Measurements from ENCODE around the gene SLC35E1. TPM values are rescaled to one million over a fixed set of nuclear protein-coding genes. Genes with fewer than 3 reads are reported as not detected.
"Not testable (repeated sequence)": the region's sequence is repeated elsewhere in the genome, so short reads cannot be mapped to it uniquely, and the experiment has no call there.

The SLC35E1 gene
- polyA plus RNA-seq, 6 donors from 2014 or later = 15.4 to 26.2 (median 19.4) TPM

DNA sequence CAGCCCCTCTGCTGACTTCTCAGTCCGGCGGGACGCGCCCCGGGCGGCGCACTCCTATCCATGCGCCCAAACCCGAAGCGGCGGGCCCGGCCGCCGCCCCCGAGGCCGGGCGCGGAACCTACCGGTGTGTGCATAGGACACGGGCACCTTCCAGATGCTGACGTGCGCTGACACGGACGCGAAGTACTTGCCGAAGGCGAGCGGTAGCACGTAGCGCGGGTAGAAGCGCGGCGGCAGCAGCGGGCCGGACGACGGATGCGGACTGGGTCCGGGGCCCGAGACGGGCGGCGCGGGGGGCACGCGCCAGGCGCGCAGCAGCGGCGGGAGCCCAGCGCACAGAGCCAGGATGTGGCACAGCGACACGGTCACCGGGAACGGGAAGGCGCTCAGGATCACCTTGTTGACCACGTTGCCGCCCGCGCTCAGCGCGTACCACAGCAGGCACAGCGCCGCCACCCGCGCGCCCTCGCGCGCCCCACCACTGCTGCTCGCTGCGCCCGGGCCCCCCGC is 338 bp downstream of the SLC35E1 start:
- DNase-seq (no peak), ATAC-seq (ENCODE audit: low read depth in 2 of 2) (peak; percentile 52 to 54)
- H3K27ac Mint-ChIP-seq = peak overlapping the region in 4 of 6 donors; percentile 47 to 99 (median 82)
- peak overlapping the region; percentile 70 to 100 (median 86) for H3K4me3 Mint-ChIP-seq
- peaks cover 30 to 56% (median 51%) of the 10 kb centered on the region in 3 donors for H3K4me1 Mint-ChIP-seq
- no peaks in the 10 kb centered on the region for H3K27me3 Mint-ChIP-seq
- H3K9me3 Mint-ChIP-seq = no peaks in the 10 kb centered on the region
- peaks cover 0 to 8% of the 10 kb centered on the region in 2 donors for H3K36me3 Mint-ChIP-seq

DNA sequence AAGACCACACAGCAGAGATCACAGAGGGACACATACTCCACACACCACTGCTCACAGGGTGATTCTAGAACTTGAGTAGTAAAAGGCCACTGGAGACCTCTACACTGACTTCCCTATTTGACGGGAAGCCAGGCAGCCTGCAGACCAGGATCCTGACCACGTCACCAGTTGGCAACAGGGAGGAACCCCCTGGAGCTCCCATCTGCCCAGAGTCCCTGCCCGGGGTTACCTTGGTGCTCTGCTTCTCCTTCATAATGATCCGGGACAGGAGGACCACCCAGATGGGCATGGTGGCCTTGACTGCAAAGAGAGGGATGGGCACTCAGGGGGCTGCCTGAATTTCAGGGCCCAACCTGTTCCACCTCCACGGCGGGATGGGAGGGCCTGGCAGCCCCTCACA is 932 bp downstream of the SLC35E1 start:
- ATAC-seq (ENCODE audit: low read depth in 2 of 2) (no peak), DNase-seq (no peak)
- Mint-ChIP-seq H3K4me1 (peaks cover 36 to 58% (median 53%) of the 10 kb centered on the region in 3 donors), H3K27me3 (no peaks in the 10 kb centered on the region), H3K9me3 (peaks cover 0 to 2% (median 0%) of the 10 kb centered on the region in 7 donors), H3K27ac (peak overlapping the region in 5 of 6 donors; percentile 27 to 91 (median 69)), H3K4me3 (peak overlapping the region; percentile 70 to 100 (median 86)), H3K36me3 (peaks cover 6 to 14% of the 10 kb centered on the region in 2 donors)

DNA sequence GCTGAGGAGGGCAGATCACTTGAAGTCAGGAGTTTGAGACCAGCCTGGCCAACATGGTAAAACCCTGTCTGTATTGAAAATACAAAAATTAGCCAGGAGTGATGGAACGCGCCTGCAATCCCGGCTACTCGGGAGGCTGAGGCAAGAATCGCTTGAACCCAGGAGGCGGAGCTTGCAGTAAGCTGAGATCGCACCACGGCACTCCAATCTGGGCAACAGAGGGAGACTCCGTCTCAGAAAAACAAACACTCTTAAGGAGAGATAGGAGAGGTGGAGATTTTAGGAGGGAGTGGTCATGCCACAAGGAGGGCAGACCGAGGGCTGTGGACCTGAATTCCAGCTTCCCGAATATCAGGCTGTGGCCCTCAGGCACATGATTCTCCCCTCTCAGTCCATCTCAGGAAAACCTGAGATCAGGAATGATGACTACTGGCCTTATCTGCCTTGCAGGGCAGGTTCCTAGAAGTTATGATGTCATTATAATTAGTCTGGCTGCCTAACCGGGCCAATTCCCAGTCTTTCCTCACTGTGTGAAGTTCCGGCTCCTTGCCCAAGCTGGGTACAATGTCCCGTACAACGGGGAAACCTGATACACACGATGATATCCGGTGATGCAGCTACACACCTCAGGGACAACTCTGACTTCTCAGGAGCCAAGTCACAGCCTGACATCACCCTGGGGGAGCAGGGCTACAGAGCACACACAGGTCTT is 2.5 kb downstream of the SLC35E1 start:
- Mint-ChIP-seq H3K4me1 (peaks cover 31 to 58% (median 42%) of the 10 kb centered on the region in 3 donors), H3K9me3 (peaks cover 0 to 4% (median 0%) of the 10 kb centered on the region in 7 donors), H3K4me3 (peak overlapping the region in 5 of 8 donors; percentile 48 to 100 (median 57)), H3K27ac (no peak overlapping the region), H3K27me3 (no peaks in the 10 kb centered on the region), H3K36me3 (peaks cover 7 to 10% of the 10 kb centered on the region in 2 donors)
- ATAC-seq (ENCODE audit: low read depth in 2 of 2) (no peak), DNase-seq (no peak)

DNA sequence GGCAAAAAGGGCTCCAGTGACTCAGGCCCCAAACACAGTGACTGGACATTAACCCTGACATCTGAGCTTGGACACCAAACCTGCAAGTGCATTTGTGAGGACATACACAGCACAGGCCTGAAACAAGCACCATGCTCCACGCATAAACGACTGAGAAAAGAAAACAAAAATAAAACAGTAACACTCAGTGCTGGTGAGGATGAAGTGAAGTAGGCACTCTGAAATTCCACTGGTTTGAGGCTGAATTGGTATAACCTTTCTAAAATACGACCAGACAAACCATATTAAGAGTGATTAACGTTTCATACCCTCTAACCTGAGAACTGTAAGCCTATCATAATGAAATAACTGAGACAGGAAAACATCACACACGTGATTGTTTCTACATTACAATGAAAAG is 5.5 kb downstream of the SLC35E1 start:
- peaks cover 0 to 4% (median 0%) of the 10 kb centered on the region in 7 donors for H3K9me3 Mint-ChIP-seq
- no peak for DNase-seq
- no peak for ATAC-seq (ENCODE audit: low read depth in 2 of 2)
- no peaks in the 10 kb centered on the region for H3K27me3 Mint-ChIP-seq
- peaks cover 12 to 34% (median 17%) of the 10 kb centered on the region in 3 donors for H3K4me1 Mint-ChIP-seq
- H3K27ac Mint-ChIP-seq = peak overlapping the region in 4 of 6 donors; percentile 88 to 99 (median 96)
- peaks cover 12 to 17% of the 10 kb centered on the region in 2 donors for H3K36me3 Mint-ChIP-seq
- peak overlapping the region in 3 of 8 donors; percentile 45 to 84 (median 75) for H3K4me3 Mint-ChIP-seq

DNA sequence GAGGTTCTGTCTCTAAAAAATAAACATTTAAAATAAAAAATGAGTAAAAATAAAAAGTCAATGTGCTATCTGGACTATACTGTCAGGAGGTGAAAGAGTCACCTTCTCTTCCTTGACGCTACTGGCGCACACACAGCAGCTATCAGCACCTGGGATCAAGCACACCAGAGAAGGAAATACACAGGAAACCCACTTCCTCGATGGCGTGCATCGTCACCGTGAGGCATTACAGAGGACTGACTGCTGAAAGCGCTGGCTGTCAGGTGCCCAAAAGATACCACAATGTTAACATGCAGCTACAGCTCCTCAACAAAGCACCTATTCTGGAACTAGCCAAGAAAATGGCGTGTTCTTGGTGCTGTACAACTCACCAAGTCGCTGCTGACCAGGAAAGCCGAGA is 6.1 kb downstream of the SLC35E1 start:
- Mint-ChIP-seq H3K27me3 (no peaks in the 10 kb centered on the region), H3K4me3 (peak overlapping the region in 6 of 8 donors; percentile 25 to 84 (median 54)), H3K9me3 (peaks cover 0 to 4% (median 0%) of the 10 kb centered on the region in 7 donors), H3K27ac (peak overlapping the region; percentile 67 to 99 (median 92)), H3K4me1 (peaks cover 8 to 29% (median 12%) of the 10 kb centered on the region in 3 donors), H3K36me3 (peaks cover 12 to 17% of the 10 kb centered on the region in 2 donors)
- ATAC-seq (ENCODE audit: low read depth in 2 of 2) (peak; percentile 97 to 98), DNase-seq (peak; percentile 56)

DNA sequence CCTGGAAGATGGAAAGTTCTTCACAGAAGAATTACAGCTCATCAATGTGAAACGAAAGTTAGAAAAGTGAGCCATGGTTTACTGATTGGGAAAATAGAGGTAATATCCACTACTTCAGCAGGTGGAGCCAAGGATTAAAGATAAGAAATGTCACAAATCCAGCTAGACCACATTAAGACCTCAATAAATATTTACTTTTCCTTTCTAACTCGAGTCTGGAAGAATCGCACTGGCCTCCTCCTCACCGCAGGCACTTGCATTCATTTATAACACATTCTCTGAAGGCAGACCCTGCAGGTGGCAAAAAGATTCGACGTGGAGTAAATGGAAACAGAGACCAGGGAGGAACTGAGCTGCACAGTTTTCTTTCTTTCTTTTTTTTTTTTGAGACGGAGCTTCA is 7.4 kb downstream of the SLC35E1 start:
- Mint-ChIP-seq H3K4me1 (peaks cover 8 to 18% (median 10%) of the 10 kb centered on the region in 3 donors), H3K36me3 (peaks cover 16 to 24% of the 10 kb centered on the region in 2 donors), H3K27ac (peak overlapping the region in 4 of 6 donors; percentile 44 to 85 (median 56)), H3K9me3 (peaks cover 0 to 4% (median 0%) of the 10 kb centered on the region in 7 donors), H3K27me3 (no peaks in the 10 kb centered on the region), H3K4me3 (peak overlapping the region in 1 of 8 donors; percentile 37)
- ATAC-seq (ENCODE audit: low read depth in 2 of 2) = no peak
- DNase-seq = no peak

DNA sequence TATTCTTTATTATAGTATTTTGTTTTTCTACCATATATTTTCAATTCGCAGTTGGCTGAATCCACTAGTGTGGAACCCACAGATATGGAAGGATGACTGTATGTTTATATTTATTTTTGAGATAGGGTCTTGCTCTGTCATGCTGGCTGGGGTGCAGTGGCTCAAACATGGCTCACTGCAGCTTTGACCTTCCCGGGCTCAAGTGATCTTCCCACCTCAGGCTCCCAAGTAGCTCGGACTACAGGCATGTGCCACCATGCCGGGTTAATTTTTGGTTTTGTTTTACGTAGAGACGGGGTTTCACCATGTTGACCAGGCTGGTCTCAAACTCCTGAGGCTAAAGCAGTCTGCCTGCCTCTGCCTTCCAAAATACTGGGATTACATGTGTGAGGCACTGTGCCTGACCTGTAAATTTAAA is 9.6 kb downstream of the SLC35E1 start:
- no peak overlapping the region for H3K4me3 Mint-ChIP-seq
- no peak for DNase-seq
- H3K36me3 Mint-ChIP-seq = peaks cover 16 to 24% of the 10 kb centered on the region in 2 donors

DNA sequence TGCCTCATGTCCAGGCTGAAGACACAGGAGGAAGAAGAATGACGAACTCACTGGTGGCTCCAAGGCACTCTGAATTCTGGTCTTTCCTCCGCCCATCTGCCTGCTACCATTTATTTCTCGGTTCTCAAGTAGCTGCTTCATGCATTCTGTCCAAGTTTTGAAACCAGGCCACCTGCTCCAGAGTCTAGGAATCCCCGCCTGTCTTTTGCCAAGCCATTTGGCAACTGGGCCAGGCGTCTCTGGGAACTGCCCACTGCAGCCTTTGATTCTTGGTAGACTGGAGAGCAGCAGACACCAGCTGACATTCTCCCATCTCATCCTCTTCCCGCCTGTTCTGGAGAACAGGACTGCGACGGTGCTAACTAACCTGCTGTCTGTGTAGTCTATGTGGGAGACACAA is 10.8 kb downstream of the SLC35E1 start:
- Mint-ChIP-seq H3K9me3 (peaks cover 0 to 3% (median 0%) of the 10 kb centered on the region in 7 donors), H3K27ac (peak overlapping the region in 4 of 6 donors; percentile 69 to 78 (median 74)), H3K27me3 (no peaks in the 10 kb centered on the region), H3K4me1 (peaks cover 3 to 11% (median 4%) of the 10 kb centered on the region in 3 donors), H3K36me3 (peaks cover 11 to 19% of the 10 kb centered on the region in 2 donors), H3K4me3 (no peak overlapping the region)
- ATAC-seq (ENCODE audit: low read depth in 2 of 2) (no peak), DNase-seq (no peak)

More for the DNA sequence above, 9.6 kb downstream of the SLC35E1 start:
- H3K27ac Mint-ChIP-seq = no peak overlapping the region
- no peaks in the 10 kb centered on the region for H3K27me3 Mint-ChIP-seq
- ATAC-seq (ENCODE audit: low read depth in 2 of 2) = no peak
- peaks cover 0 to 4% (median 0%) of the 10 kb centered on the region in 7 donors for H3K9me3 Mint-ChIP-seq
- H3K4me1 Mint-ChIP-seq = peaks cover 6 to 14% (median 8%) of the 10 kb centered on the region in 3 donors

DNA sequence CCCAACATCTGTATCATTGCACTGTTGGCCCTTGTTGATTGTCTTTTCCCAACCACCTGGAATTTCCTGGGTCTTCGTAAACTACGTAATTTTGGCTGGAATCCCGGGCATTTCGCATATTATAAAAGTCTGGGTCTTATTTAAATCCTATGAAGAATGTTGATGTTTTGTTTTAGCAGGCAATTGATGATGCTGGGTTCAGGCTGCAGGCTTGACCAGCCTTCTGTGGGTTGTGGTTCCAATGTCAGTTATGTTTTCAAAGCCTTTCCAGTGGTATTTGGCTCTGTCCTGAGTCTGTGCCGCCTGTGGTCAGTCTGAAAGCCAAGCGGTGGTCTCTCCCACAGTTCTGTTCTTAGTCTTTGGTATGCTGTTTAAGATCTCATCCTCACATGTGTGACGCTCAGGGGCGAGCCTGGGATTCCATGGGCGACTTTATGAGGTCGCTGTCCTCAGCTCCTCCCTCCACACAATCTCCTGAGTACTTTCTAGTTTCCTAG is 12.4 kb downstream of the SLC35E1 start:
- H3K4me3 Mint-ChIP-seq = no peak overlapping the region
- H3K4me1 Mint-ChIP-seq = peaks cover 0 to 7% (median under 1%) of the 10 kb centered on the region in 3 donors
- H3K9me3 Mint-ChIP-seq = no peaks in the 10 kb centered on the region
- no peak for ATAC-seq (ENCODE audit: low read depth in 2 of 2)
- no peak for DNase-seq
- no peaks in the 10 kb centered on the region for H3K27me3 Mint-ChIP-seq
- peaks cover 9 to 15% of the 10 kb centered on the region in 2 donors for H3K36me3 Mint-ChIP-seq
- peak overlapping the region in 1 of 6 donors; percentile 81 for H3K27ac Mint-ChIP-seq

DNA sequence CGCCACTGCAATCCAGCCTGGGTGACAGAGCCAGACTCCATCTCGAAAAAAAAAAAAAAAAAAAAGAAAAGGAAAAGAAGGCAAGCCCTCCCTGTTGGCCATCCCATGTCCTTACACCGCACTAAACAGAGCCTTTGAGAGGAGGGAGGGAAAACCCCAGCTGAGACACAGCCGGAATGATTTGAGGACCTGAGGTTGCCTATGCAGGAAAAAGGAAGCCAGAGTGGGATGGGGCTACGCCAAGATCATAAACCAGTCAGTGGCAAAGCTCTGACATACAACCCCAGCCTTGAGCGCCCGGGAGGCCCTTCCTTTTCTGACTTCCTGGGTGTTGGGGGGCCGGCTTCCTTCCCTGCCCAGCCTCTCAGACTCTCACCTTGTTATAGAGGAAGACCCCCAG is 17.4 kb downstream of the SLC35E1 start:
- Mint-ChIP-seq H3K36me3 (peaks cover 0 to 13% of the 10 kb centered on the region in 2 donors), H3K4me1 (peaks cover 0 to 7% (median 0%) of the 10 kb centered on the region in 3 donors), H3K27ac (peak overlapping the region in 1 of 6 donors; percentile 86), H3K4me3 (no peak overlapping the region), H3K27me3 (no peaks in the 10 kb centered on the region), H3K9me3 (no peaks in the 10 kb centered on the region)
- no peak for DNase-seq
- no peak for ATAC-seq (ENCODE audit: low read depth in 2 of 2)

DNA sequence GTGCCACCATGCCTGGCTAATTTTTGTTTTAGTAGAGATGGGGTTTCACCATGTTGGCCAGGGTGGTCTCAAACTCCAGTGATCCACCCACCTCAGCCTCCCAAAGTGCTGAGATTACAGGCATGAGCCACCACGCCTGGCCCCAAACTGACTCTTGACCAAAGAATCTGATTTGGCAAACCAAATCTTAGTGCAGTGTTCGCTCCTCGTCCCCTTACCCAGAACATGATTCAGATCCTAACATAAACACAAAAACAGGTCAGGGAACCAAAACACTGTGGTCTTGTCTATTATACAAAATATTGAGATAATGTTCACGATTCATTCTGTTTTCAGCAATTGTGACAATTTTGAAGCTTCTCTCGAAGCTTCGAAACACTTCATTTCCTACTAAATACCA is 20.3 kb downstream of the SLC35E1 start:
- not testable (repeated sequence) for H3K27ac Mint-ChIP-seq; H3K4me1 Mint-ChIP-seq; H3K4me3 Mint-ChIP-seq; H3K27me3 Mint-ChIP-seq; ATAC-seq (ENCODE audit: low read depth in 2 of 2); DNase-seq; H3K9me3 Mint-ChIP-seq
- H3K36me3 Mint-ChIP-seq = peaks cover 0 to 13% of the 10 kb centered on the region in 2 donors

DNA sequence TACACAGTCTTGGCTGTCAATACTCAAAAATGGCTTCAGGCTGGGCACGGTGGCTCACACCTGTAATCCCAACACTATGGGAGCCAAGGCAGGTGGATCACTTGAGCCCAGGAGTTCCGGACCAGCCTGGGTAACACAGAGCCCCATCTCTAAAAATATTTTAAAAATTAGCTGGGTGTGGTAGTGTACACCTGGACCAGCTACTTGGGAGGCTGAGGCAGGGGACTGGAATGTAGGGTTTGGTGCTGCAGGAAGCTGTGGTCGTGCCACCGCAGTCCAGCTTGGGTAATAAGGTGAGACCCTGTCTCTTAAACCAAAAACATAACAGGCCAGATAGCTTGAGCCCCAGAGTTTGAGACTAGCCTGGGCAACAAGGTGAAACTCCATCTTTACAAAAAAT is 23.3 kb downstream of the SLC35E1 start:
- DNase-seq = no peak
- ATAC-seq (ENCODE audit: low read depth in 2 of 2) = no peak
- no peak overlapping the region for H3K4me3 Mint-ChIP-seq
- no peaks in the 10 kb centered on the region for H3K9me3 Mint-ChIP-seq
- peak overlapping the region in 1 of 6 donors; percentile 5 for H3K27ac Mint-ChIP-seq
- peaks cover 0 to 13% of the 10 kb centered on the region in 2 donors for H3K36me3 Mint-ChIP-seq
- H3K27me3 Mint-ChIP-seq = no peaks in the 10 kb centered on the region
- H3K4me1 Mint-ChIP-seq = peaks cover 8 to 12% (median 11%) of the 10 kb centered on the region in 3 donors

DNA sequence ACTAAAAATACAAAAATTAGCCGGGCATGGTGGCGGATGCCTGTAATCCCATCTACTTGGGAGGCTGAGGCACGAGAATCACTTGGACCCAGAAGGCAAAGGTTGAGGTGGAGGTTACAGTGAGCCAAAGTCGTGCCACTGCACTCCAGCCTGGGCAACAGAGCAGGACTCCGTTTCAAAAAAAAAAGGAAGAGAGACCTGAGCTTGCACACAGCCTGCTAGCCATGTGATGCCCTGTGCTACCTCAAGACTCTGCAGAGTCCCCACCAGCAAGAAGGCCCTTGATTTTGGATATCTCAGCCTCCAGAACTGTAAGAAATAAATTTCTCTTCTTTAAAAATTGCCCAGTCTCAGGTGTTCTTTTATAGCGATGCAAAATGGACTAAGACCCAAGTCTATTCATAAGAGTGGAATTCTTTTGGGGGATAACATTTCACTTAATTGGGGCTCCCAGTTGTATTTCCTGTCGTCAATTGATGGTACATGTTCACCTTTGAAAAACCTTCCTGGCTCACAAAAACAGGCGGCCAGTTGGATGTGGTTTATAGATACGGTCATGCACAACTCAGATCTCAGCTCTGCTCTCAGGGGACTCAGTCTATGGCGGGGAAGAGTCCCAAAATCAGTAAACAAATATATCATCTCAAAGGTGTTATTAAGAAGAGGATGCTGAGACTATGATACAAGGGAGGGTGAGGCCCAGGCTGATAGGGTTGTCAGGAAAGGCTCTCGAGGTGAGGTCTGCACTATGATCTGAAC is 27.6 kb downstream of the SLC35E1 start:
- no peaks in the 10 kb centered on the region for H3K27me3 Mint-ChIP-seq
- peak; percentile 26 to 43 for ATAC-seq (ENCODE audit: low read depth in 2 of 2)
- H3K27ac Mint-ChIP-seq = peak overlapping the region in 4 of 6 donors; percentile 59 to 91 (median 77)
- DNase-seq = peak; percentile 18
- H3K4me1 Mint-ChIP-seq = peaks cover 26 to 39% (median 32%) of the 10 kb centered on the region in 3 donors
- peak overlapping the region in 7 of 8 donors; percentile 5 to 92 (median 61) for H3K4me3 Mint-ChIP-seq
- no peaks in the 10 kb centered on the region for H3K9me3 Mint-ChIP-seq
- no peaks in the 10 kb centered on the region for H3K36me3 Mint-ChIP-seq

Measured in naive B cell (primary cell).